ENCODE measurements around the gene NALCN.

DNA sequence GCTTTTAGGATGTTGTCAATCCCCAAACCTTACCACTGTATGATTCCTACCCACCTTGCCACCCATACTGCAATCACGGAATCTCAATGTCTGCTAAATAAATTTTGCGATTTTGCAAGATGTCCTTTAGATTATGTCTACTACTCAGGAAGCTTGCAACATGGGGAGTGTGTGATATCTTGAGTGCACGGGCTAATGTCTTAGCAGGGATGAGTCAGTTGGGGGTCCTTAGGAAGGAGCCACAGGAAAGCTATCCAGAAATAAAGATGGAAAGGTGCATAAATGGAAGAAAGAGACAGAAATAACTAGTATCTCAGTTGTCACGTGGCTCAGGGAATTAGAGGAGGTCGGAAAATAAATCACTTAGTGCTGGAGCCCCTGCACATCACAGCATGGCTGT, 77.1 kb downstream of the NALCN start:
- TF ChIP-seq, protein P1, sequence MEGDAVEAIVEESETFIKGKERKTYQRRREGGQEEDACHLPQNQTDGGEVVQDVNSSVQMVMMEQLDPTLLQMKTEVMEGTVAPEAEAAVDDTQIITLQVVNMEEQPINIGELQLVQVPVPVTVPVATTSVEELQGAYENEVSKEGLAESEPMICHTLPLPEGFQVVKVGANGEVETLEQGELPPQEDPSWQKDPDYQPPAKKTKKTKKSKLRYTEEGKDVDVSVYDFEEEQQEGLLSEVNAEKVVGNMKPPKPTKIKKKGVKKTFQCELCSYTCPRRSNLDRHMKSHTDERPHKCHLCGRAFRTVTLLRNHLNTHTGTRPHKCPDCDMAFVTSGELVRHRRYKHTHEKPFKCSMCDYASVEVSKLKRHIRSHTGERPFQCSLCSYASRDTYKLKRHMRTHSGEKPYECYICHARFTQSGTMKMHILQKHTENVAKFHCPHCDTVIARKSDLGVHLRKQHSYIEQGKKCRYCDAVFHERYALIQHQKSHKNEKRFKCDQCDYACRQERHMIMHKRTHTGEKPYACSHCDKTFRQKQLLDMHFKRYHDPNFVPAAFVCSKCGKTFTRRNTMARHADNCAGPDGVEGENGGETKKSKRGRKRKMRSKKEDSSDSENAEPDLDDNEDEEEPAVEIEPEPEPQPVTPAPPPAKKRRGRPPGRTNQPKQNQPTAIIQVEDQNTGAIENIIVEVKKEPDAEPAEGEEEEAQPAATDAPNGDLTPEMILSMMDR (IDR thresholded peaks at IDR 0.05; ENCODE audit: poor library complexity): no peak
- TF ChIP-seq EZH2 (IDR thresholded peaks at IDR 0.05; ENCODE audit: borderline replicate concordance): no peak

Measured in hepatocyte (in vitro differentiated cells).